Dedifferentiated amniotic fluid mesenchymal stem cell (primary cell): Measurements from ENCODE around the gene CFAP77.

Experiments used
- DNase-seq: peaks from one replicate; pipeline ENCODE4 v3.0.0-alpha.2; 2016; ENCODE audit errors: extremely low spot score

Gene CFAP77

DNA sequence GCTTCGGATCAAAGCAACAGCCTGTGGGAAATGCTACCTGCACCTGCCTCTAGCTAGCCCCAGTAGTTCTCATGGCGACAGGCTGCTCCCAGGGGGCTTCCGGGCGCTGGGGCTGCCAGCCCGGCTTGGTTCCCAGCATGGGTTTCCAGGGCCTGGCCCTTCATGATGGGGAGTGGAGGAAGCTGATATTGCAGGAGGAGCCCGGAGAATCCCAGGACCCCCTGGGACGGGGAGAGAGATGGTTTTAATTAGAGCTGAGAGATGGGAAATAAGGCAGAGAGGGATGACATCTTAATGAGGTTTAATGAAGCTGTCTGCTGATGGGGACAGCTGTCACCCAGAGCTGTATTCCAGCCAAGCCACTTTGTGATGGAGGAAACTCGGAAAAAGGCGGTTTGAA lies 78.6 kb downstream of the CFAP77 start:
- DNase-seq, result no peak

DNA sequence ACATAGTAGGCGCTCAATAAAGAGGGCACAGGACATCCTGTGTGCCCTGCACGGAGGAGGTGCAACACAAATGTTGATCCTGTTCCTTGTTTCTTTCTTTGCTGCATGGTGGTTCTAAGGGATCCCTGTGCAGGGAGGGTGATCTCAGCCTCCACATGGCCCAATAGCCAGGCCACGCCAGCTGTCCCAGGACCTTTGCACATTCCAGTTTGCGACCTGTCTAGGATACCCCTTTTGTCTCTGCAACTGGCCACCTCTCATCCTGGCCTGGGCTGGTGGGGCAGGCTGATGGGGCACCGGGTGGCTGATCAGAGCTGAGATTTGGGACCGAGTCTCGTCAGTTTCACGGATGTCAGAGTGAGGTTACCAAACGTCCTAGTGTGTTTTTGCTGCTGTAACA lies 79.5 kb downstream of the CFAP77 start:
- no peak for DNase-seq

DNA sequence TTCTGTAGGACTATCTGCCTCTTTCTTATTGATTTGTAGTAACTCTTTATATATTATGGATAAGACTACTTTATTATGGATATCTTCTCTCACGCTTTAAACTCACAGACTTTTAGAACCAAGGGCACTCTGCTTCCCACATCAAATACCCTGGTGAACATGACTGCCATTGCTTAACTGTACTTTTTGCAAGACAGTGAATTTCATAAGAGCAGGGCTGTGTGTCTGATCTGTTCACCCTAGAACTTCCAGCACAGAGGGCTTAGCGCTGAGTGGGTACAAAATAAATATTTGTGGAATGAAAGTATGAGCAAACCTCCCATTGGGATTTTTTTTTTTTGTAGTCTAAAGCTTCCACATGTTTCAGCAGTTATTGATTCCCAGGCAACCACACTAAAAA lies 84.8 kb downstream of the CFAP77 start:
- no peak for DNase-seq

DNA sequence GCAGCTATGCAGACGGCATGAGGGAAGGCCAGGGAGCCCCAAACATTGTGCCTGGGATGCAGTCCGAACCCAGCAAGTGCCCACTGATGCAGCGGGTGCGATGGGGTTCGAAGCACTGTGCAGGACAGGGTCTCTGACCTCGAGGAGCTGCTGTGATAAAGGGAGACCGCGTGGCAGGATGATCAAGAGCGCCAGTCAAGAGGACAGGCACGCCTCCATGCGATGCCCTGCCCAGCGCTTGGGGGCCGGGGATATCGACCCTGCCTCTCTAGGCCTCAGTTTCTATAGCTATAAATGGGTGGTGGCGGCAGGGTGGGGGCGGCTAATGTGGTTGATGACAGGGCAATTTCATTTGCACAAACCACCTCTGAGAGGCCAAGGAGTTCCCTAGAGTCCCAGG lies 87.7 kb downstream of the CFAP77 start:
- no peak for DNase-seq

DNA sequence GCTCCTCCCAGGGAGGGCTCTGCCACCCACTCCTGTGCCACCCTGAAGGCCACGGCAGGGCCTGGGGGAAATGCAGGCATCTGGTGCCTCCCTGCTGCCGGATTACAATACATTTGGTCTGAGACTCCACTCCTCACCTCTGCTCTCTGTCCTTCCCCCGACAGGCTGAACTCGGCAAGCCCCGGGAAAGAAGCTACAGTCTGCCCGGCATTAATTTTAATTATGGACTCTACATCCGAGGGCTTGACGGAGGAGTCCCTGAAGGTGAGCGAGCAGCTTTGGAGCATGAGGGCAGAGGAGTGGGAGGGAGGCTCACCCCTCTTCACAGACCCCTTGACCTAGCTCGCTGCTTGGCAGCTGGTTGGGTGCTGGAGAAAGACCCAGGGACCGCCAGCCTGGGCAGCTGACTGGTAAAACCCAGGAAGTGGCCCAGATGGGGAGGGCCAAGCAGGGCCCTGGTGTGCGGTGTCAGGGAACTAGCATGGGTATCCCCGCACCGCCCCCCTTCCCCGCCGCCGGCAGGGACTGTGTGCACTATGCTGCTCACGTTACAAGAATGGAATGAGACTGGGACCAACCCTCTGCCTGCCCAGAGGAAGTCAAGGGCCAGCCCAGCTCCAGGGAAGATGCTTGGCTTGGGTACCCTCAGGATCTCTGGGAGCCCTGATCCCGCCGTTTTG lies 88.7 kb downstream of the CFAP77 start:
- DNase-seq, result no peak

DNA sequence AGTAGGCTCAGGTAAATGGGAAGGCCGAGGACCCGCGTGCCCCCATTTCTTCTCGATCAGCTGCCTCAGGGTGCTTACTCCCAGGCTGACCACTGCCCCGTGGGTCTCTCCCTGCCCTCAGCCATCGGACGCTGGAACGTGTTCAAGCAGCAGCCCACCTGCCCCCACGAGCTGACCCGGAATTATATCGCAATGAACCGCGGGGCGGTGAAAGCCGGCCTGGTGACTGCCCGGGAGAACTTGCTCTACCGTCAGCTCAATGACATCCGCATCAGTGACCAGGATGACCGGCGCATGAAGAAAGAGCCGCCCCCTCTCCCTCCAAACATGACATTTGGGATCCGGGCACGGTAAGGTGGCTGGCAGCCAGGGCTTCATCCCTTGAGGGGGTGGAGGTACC lies 89.2 kb downstream of the CFAP77 start:
- DNase-seq, result no peak

DNA sequence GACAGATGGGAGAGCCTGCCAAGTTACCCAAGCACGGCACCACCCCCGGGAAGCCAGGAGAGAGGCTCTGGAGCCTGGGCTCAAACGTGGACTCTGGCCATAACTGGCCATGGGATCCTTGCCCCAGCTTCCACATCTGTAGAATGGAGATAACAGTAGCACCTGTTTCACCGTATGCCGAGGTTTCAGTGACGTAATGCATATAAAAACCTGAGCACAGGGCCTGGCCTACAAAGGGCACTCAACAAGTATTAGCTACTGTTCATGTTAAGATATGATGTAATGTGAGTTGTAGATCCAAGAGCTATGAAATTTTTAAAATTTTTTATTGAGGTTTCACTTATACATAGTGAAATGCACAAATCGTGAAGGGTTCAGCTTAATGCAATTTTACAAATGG lies 90.2 kb downstream of the CFAP77 start:
- no peak for DNase-seq

DNA sequence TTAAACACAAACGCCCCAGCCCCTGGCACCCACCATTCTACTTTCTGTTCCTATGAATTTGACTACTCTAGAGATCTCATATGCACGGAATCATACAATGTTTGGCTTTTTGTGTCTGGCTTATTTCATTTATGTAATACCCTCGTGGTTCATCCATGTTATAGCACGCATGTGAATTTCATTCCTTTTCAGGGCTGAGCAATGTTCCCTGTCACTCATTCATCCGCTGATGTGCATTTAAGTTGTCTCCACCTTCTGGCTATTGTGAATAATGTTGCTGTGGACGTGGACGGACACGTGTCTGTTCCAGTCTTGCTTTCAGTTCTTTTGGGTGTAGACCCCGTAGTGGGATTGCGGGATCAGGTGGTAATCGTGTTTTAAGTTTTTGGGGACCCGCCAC lies 92.5 kb downstream of the CFAP77 start:
- DNase-seq, result no peak

DNA sequence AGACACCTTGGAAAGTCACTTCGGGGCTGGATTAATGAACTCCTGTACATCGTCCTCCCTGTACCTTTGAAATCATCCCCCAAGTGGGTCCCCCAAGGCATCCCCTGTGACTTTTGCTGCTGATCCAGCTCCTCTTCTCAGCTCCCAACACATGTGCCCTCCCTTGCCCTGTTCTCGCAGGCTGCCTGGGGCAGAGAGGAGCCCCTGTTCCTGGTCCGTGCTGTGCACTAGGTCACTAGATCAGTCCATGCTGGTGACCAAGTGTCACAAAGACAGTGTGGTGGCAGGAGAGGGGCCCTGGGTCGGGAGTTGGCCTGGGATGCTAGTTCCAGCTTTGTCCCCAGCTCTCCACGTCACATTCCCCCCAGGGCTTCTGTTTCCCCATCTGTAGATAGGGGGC lies 93.1 kb downstream of the CFAP77 start:
- DNase-seq, result no peak

DNA sequence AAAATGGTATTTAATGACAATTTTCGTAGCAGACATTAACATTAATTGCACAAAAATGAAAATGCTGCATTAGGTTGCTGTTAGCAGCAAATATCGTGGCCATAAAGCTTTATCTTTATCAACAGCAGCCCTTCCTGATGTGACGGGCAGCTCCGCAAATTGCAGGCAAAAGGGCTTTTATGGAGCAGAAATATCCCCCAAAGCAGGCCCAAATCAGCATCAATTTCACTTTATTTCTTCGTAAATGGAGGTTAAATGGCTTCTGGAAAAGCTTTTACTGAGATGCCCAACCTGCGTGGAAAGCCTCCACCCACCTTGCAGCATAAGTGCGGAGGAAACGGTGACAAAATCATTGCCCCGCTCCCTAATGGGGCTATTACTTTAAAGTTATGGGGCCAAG lies 94.5 kb downstream of the CFAP77 start:
- no peak for DNase-seq

DNA sequence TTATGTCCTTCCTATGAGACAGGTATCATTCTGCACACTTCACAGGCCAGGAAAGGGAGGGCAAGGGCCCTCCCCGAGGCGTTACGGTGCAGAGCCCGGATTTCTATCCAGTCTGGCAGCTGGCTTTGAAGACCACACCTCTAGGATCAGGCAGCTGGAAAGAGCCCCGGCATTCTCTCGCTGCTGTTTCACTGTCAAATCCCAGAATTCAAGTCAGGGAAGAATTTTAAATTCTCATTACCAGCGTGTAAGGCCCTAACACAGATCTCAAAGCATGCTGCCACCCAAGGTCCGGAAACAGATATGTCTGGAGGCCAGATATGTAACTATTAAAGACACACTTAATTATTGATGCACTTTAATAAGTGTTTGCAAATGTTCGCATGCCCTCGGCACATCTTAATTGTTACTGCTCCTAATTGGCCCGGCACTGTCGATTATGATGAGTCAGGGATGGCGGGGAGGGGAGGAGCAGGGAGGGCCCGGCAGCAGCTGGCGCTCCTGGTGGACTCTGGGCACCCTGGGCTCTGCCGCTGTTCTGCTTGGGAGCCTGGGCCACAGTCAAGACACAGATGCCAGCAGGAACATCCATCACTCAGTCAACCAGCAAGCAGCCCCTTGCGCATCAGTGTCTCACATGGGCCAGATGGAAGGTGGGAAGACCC lies 96.1 kb downstream of the CFAP77 start:
- no peak for DNase-seq

DNA sequence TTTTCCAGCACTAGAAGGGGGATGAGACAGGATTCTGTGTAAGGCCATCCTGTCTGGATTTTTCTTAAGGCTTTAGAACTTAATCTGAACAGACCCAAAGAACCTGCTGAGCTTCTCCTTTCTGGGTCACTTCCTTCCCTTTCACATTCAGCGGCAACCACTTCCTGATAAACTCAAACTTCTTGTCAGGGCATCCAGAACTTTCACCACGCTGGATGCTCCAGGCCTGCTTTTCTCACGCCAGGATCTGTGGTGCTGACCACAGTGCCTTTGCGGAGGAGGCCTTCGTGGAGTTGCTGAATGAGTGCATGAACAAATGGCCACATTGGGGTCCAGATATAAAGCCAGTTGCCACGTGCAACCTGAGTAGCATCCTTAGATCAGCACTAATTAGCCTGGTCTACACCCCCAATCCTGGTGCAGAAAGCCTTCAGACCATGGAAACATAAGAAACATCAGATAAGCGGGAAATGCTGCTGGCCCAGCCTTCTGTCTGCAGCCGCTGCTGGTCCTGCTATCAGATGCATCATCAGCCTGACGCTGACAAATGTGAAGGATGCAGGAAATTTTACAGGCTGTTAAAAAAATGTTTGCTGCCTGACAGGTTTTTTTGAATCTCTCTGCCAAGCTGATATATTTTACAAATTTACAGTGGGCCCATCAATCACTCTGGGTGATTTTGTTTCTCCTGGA lies 97.1 kb downstream of the CFAP77 start:
- no peak for DNase-seq

DNA sequence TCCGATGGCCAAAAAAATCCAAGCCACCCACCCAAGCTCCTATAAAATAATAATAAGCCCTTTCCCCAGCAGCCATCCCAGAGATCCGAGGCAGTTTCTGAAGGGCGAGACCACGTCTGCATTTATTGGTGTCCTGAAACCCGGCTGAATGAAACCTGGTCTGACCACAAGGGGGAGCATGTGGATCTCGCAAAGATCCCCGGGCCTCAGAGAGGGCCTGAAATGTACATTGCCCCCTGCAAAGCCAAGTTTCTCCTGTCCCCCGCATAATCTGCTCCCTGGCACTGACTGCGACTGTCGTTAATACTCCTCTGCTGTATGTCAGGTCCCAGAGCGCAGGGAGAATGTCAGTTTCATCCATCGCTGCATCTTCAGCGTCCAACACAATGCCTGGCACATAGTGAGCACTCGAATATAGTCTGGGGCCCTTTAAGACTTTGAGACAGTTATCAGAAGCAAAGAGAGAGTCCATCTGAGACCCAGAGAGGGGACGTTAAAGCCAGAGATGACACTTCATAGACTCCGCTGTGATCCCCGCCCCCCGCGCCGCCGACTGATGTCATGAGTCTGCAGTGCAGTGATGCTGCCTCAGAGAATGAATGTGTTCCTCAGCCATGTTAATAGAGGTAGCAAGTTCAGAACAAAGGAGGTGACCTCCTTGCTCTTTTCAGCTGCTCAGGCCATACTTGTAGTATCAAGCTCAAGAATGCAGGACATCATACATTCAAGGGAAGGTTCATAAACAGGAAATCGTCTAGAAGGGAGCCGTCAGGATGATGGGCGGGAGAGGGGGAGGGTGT lies 97.9 kb downstream of the CFAP77 start:
- peak; percentile 62 for DNase-seq

DNA sequence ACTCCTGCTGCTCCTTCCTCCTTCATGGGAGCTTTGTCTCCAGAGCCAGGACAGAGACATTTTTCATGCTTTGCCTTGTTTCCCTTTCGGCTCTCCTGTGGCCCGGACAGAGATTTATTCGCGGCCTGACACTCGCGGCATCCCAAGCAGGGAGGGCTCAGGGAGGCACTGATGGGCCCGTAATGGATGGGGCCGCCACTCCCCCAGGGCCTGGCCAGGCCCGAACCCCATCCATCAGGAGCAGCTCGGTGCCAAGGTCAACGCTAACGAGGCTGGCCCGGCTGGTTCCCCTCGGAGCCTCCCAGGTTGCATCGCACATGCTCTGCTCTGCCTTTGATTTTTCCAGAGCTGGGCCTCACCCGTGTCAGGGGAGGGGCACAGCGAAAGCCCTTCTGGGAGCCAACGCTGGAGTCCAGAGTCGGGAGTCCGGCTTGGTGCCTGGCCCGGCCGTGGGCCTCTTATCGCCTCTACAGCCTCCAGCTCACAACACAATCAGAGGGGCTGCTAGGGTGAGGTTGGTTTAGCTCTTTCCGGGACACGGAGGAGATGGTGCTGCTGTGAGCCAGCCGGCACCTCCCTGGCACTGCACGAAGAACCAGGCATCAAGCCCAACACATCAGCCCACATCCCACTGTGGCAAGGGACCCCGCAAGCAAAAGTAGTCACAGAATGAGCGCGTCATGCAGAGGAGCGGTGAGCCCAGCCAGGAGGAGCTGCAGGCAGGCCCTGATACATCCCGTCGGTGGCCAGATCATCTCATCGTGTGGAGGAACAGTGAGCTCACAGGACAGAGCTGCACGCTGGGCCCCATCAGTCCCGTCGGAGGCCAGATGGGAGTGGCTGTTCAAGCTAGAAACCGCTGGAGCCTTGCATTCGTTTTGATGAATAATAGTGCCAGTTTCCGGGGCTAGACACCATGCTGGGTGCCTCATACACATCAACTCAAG lies 100.2 kb downstream of the CFAP77 start:
- no peak for DNase-seq

DNA sequence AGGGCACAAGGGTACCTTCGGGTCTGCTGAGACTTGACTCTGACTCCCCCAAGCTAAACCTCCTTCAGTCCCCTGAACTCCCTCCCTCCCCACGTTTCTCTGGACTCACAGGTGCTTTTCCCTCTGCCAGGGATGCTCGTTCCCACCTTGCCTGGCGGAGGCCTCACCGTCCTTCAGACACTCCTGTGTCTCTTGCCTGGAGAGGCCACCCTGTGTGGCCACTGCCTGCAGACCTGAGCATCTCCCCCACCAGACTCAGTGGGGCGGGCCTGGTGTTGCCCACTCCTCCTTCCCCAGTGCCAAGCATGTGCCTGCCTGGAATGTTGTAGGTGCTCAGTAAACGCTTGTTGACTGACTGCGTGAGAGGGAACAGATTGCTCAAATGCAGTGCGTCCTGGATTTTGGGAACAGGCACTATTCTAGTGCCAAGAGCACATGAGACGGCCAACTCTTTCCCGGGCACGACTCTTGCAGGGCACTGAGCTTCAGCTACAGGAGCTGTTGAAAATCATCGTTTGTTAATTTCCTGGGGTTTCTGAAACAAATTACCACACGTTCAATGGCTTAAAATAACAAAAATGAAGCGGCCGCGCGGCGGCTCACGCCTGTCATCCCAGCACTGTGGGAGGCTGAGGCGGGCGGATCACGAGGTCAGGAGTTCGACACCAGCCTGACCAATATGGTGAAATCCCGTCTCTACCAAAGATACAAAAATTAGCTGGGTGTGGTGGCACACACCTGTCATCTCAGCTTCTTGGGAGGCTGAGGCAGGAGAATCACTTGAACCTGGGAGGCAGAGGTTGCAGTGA lies 101.4 kb downstream of the CFAP77 start:
- DNase-seq, result no peak

DNA sequence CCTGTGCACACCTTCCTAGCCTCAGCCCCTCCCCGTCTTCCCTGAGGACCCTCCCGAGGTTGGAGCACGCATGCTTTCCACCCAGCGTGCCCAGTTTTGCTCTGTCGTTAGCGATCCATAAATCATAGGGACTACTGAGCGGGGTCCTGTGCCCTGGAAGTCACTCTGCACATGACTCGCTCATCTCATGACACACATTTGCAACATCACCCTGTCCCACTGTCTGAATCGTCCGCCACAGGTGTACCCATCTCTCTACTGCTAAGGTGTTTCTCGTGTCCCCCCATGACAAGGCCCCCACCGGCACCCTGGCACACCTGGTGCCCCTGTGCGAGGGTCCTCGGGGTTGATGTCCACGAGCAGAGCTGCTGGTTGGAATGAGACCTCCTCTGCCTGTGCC lies 103.4 kb downstream of the CFAP77 start:
- no peak for DNase-seq

DNA sequence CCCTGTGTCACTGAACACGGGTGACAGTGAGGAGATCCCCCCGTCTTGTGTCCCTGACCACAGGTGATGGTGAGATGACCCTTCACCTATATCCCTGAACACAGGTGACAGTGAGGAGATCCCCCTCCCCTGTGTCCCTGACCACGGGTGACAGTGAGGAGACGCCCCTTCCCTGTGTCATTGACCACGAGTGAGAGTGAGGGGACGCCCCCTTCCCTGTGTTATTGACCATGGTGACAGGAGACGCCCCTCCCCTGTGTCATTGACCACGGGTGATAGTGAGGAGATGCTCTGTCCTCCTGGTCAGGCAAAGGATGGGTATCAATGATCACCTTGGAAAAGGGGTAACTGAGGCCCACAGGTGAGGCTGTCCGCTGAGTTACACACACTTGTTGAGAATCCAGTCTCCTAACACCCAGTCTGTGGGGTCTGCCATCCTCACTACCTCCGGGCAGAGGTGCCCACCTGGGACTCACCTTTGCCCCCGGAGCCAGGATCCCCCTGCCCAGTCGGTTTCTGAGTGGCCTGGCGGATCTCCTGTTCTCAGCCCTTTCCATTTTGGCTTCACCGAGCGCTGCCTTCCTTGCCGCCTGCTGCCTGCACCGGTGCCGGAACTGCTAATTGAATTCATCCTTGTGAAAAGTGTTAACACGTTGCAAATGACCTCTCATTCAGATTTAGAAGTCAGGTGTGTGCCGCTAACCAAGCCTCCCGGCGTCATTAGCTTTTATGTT lies 104.2 kb downstream of the CFAP77 start:
- DNase-seq, result no peak

DNA sequence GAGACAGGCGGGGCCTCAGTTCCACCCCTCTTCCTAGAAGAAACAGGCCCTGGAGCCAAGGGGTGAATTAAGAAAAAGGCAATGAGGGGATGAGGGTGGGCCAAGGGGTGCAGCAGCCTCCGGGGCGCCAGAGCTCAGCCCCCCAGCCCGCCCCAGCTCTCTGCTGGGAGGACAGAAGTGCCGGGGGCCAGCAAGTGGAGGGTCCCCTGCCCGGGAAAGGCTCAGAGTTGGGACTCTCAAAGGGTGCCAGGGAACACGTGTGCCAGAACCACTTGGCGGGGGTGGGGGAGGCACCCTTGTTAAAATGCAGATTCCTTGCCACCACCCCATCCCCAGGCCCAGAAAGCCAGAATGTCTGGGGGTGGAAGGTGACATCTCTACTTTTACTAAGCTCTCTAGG lies 104.8 kb downstream of the CFAP77 start:
- no peak for DNase-seq

DNA sequence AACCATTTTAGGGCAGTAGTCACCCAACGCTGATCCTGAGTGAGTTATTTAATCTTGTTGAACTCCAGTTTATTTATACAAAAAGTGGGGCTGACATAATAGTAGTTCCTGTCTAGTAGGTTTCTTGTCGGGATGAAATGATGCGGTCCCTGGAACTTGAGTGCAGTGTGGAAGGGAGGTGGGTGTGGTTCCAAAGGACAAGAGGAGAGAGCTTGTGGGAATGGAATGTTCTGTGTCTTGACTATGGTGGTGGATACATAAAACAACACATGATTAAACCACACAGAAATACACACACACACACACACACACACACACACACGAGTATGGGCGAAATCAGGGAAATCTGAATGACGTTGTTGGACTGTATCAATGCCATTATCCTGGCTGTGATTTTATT lies 106.3 kb downstream of the CFAP77 start:
- no peak for DNase-seq

DNA sequence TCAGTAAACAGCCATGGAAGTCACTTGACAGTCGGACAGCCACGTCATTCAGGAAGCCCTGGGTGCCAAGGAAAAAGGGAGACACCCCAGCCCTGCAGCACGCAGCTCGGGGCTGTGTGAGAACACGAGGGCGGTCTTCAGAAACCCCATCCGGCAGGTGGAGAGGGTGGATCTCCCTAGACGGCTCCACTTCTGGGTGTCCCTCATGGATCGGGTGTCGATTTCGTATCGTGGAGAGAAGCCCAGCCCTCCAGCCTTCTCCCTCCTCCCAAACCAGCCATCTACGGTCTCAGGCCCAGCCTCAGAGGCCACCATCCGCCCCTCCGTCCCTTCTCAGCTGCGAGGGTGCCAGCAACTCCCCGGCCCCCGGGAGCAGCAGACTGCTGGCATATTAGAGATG lies 106.9 kb downstream of the CFAP77 start:
- DNase-seq, result no peak
